DOHH2 (cell line): ENCODE results near the gene CD274.

Experiments used
- CTCF ChIP-seq: fragments of 200-600 bp; sonication (generic); IDR thresholded peaks from one replicate; pipeline ENCODE4 v1.5.1; 2014; ENCODE audit warnings: antibody characterized with exemption, mild to moderate bottlenecking, low read depth, low read length; ENCODE audit not compliant: poor library complexity, severe bottlenecking
- EZH2phosphoT487 ChIP-seq: fragments of 200-600 bp; sonication (generic); IDR thresholded peaks from 2 replicates; pipeline ENCODE4 v1.6.1; 2017; ENCODE audit warnings: borderline replicate concordance, mild to moderate bottlenecking, antibody characterized with exemption, low read length, moderate library complexity, mixed read lengths

- TF ChIP-seq EZH2phosphoT487 (no peak), CTCF (no peak)
Measured at GRCh38 chr9:5455181-5455580, 4.8 kb downstream of the CD274 start.
